ENCODE results near the gene RAB36. TPM values are rescaled to one million over a fixed set of nuclear protein-coding genes. Genes with fewer than 3 reads are reported as not detected.

RAB36 gene
- total and polyA plus RNA-seq, 2 donors (not counting 1 experiment from before 2014, with no cell fraction given) = 1.1 to 3.3 TPM

DNA sequence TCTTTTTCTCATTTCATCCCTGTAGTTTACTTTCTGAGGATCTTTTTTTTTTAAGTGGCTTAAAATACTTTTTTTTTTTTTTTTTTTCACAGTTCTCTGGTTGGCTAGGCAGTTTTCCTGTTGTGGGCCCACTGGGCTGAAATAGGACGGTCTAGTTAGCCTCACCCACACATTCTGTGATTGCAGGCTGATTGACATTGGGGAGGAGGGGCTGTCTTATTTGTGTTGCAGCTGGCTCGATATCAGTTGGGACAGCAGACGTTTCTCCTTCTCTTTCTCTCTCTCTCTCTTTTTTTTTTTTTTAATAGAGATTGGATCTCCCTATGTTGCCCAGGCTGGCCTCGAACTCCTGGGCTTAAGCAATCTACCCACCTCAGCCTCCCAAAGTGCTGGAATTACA, 41.9 kb downstream of the RAB36 start:
- Mint-ChIP-seq H3K27ac (no peak overlapping the region), H3K4me3 (no peak overlapping the region), H3K27me3 (peaks cover 4% of the 10 kb centered on the region), H3K4me1 (peaks cover 29% of the 10 kb centered on the region), H3K9me3 (ENCODE audit: insufficient read depth) (no peaks in the 10 kb centered on the region)
- Histone ChIP-seq H3K36me3 (replicated peaks in 1 of 2; ENCODE audit: control extremely low read depth in 1 of 2, control insufficient read depth in 1 of 2, extremely low read depth in 1 of 2, insufficient read depth in 2 of 2, low read length in 1 of 2) (peaks cover 0 to 12% of the 10 kb centered on the region in 2 experiments), H3K4me2 (replicated peaks; ENCODE audit: low read depth, low read length, poor library complexity, severe bottlenecking) (no peak overlapping the region), H3K9ac (ENCODE audit: low read length) (no peak overlapping the region), H4K20me1 (ENCODE audit: control insufficient read depth, insufficient read depth, low read length, poor library complexity, severe bottlenecking) (peaks cover 57% of the 10 kb centered on the region), H3K4me1 (ENCODE audit: control insufficient read depth in 2 of 2, insufficient read depth in 2 of 2, low read length in 2 of 2) (peaks cover 30 to 57% of the 10 kb centered on the region in 2 donors), H2AFZ (ENCODE audit: insufficient read depth, low read depth, low read length, poor library complexity, severe bottlenecking) (no peak overlapping the region), H3K9me3 (ENCODE audit: control extremely low read depth in 1 of 3, control insufficient read depth in 2 of 3, insufficient read depth in 1 of 3, low read length in 2 of 3) (no peaks in the 10 kb centered on the region), H3K4me3 (ENCODE audit: control extremely low read depth in 1 of 5, extremely low read depth in 1 of 5, insufficient read depth in 1 of 5, low read depth in 2 of 5, low read length in 4 of 5) (no peak overlapping the region), H3K27ac (ENCODE audit: low read length in 2 of 2) (no peak overlapping the region), H3K79me2 (ENCODE audit: control insufficient read depth, insufficient read depth, low read length) (peaks cover 99% of the 10 kb centered on the region), H3K27me3 (replicated peaks in 1 of 4; ENCODE audit: control extremely low read depth in 1 of 4, control insufficient read depth in 3 of 4, insufficient read depth in 4 of 4, low read length in 3 of 4) (peaks cover 0 to under 1% (median 0%) of the 10 kb centered on the region in 4 experiments)
- DNase-seq (no peak), ATAC-seq (ENCODE audit: low read depth) (no peak)
- ChIA-PET CTCF (no interaction called here), POLR2A (no interaction called here)
- TF ChIP-seq, protein P1, sequence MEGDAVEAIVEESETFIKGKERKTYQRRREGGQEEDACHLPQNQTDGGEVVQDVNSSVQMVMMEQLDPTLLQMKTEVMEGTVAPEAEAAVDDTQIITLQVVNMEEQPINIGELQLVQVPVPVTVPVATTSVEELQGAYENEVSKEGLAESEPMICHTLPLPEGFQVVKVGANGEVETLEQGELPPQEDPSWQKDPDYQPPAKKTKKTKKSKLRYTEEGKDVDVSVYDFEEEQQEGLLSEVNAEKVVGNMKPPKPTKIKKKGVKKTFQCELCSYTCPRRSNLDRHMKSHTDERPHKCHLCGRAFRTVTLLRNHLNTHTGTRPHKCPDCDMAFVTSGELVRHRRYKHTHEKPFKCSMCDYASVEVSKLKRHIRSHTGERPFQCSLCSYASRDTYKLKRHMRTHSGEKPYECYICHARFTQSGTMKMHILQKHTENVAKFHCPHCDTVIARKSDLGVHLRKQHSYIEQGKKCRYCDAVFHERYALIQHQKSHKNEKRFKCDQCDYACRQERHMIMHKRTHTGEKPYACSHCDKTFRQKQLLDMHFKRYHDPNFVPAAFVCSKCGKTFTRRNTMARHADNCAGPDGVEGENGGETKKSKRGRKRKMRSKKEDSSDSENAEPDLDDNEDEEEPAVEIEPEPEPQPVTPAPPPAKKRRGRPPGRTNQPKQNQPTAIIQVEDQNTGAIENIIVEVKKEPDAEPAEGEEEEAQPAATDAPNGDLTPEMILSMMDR (IDR thresholded peaks at IDR 0.05) = no peak
- TF ChIP-seq EZH2 (IDR thresholded peaks at IDR 0.05; ENCODE audit: borderline replicate concordance, insufficient read depth, low read depth, low read length, poor library complexity, severe bottlenecking) = no peak
- intact Hi-C loops (cut with micrococcal nuclease) = no loop called here
- no CpG with 5 or more reads among the region's 4 CpGs for WGBS (ENCODE audit: insufficient coverage)

DNA sequence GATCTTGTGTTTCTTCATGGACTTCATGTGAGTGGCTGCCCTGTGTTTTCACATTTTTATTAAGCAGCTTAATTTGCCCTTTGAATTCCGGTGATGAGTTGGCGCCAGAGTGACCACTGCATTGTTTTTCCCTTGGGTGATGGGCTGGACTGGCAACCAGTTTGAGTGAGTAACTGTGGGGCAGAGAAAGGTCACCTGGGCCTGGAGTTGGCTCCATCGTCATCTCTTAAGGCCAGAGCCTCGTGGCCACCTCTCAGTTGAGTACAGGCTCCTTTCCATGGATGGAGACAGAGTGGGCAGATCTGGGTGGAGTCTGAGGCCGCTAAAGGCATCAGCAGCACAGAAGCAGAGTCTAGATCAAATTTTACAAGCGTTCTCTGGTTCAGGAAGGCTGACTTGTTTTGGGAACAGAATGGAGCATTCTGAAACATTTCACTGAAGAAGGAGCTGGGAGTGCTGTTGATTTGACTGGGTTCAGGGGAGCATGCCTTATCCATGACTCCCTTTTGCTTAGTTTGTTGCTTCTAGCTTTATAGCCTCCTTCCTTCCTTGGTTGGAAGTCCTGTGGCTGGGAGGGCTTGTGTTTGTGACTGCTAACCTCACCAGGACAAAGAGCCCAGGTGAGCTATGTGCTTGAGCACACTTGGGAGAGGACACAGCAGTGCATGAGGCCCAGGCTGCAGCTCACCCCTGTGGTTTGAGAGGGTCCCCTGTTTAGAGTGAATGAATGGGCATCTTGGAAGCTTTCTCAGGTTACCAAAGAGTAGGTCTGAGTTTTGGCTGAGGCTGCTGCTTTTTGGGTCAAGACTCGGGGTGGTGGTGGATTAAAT, 42.8 kb downstream of the RAB36 start:
- ChIA-PET POLR2A (no interaction called here), CTCF (interaction anchor here (0.5 to 2.3 kb wide), 3 partner anchors 11 to 94 kb away, joined by 3 to 8 read pairs (median 4); no protein-coding TSS in a partner anchor)
- no peak overlapping the region for H2AFZ ChIP-seq (ENCODE audit: insufficient read depth, low read depth, low read length, poor library complexity, severe bottlenecking)
- H3K4me3 ChIP-seq (ENCODE audit: control extremely low read depth in 1 of 5, extremely low read depth in 1 of 5, insufficient read depth in 1 of 5, low read depth in 2 of 5, low read length in 4 of 5) = no peak overlapping the region
- no peak for DNase-seq
- no peaks in the 10 kb centered on the region for H3K27me3 ChIP-seq (replicated peaks in 1 of 4; ENCODE audit: control extremely low read depth in 1 of 4, control insufficient read depth in 3 of 4, insufficient read depth in 4 of 4, low read length in 3 of 4)
- peaks cover 99% of the 10 kb centered on the region for H3K79me2 ChIP-seq (ENCODE audit: control insufficient read depth, insufficient read depth, low read length)
- no peak for TF ChIP-seq EZH2 (IDR thresholded peaks at IDR 0.05; ENCODE audit: borderline replicate concordance, insufficient read depth, low read depth, low read length, poor library complexity, severe bottlenecking)
- TF ChIP-seq, protein P1 (IDR thresholded peaks at IDR 0.05) = no peak
- ATAC-seq (ENCODE audit: low read depth) = no peak
- no peak overlapping the region for H3K4me3 Mint-ChIP-seq
- H3K9me3 ChIP-seq (ENCODE audit: control extremely low read depth in 1 of 3, control insufficient read depth in 2 of 3, insufficient read depth in 1 of 3, low read length in 2 of 3) = no peaks in the 10 kb centered on the region
- 83% methylated on average over 7 of the region's 7 CpGs for WGBS (ENCODE audit: insufficient coverage)
- H3K9ac ChIP-seq (ENCODE audit: low read length) = no peak overlapping the region
- H4K20me1 ChIP-seq (ENCODE audit: control insufficient read depth, insufficient read depth, low read length, poor library complexity, severe bottlenecking) = peaks cover 57% of the 10 kb centered on the region
- H3K9me3 Mint-ChIP-seq (ENCODE audit: insufficient read depth) = no peaks in the 10 kb centered on the region
- H3K36me3 ChIP-seq (replicated peaks in 1 of 2; ENCODE audit: control extremely low read depth in 1 of 2, control insufficient read depth in 1 of 2, extremely low read depth in 1 of 2, insufficient read depth in 2 of 2, low read length in 1 of 2) = peaks cover 0 to 12% of the 10 kb centered on the region in 2 experiments
- peaks cover 21 to 48% of the 10 kb centered on the region in 2 donors for H3K4me1 ChIP-seq (ENCODE audit: control insufficient read depth in 2 of 2, insufficient read depth in 2 of 2, low read length in 2 of 2)
- no peak overlapping the region for H3K27ac ChIP-seq (ENCODE audit: low read length in 2 of 2)
- H3K27ac Mint-ChIP-seq = no peak overlapping the region
- no peaks in the 10 kb centered on the region for H3K27me3 Mint-ChIP-seq
- peaks cover 20% of the 10 kb centered on the region for H3K4me1 Mint-ChIP-seq
- intact Hi-C loops (cut with micrococcal nuclease) = no loop called here
- no peak overlapping the region for H3K4me2 ChIP-seq (replicated peaks; ENCODE audit: low read depth, low read length, poor library complexity, severe bottlenecking)

Measured in B cell (primary cell).